AG08396 (cell line): ENCODE measurements around the gene TMEM52.

Source experiments
- DNase-seq: peaks from one replicate; pipeline ENCODE4 v3.0.0; 2012; ENCODE audit warnings: low spot score, mixed read lengths

Gene TMEM52

GRCh38 chr1:1914971-1915692 is 3.9 kb downstream of the TMEM52 start, which contains the start of gene CALML6:
CALML6 (plus strand) TSS chr1:1915260; CDS start chr1:1915281, 21 bp downstream.
- no peak for DNase-seq

- no peak for DNase-seq
Measured at GRCh38 chr1:1914101-1914970, 4.7 kb downstream of the TMEM52 start.

- DNase-seq: no peak
Measured at GRCh38 chr1:1911350-1912041, 7.6 kb downstream of the TMEM52 start.

GRCh38 chr1:1910651-1911331 is 8.3 kb downstream of the TMEM52 start:
- DNase-seq: no peak

- DNase-seq: no peak
Measured at GRCh38 chr1:1910033-1910465, 9.0 kb downstream of the TMEM52 start.

- DNase-seq: no peak
Measured at GRCh38 chr1:1908506-1908791, 10.6 kb downstream of the TMEM52 start.

- DNase-seq: no peak
Measured at GRCh38 chr1:1907098-1907736, 11.9 kb downstream of the TMEM52 start.

GRCh38 chr1:1906185-1907097 is 12.6 kb downstream of the TMEM52 start:
- peak; percentile 89 for DNase-seq

GRCh38 chr1:1903224-1903623 is 15.9 kb downstream of the TMEM52 start:
- no peak for DNase-seq

- DNase-seq: no peak
Measured at GRCh38 chr1:1901641-1902294, 17.3 kb downstream of the TMEM52 start.

GRCh38 chr1:1900883-1901640 is 18.0 kb downstream of the TMEM52 start:
- no peak for DNase-seq

GRCh38 chr1:1899967-1900327 is 19.1 kb downstream of the TMEM52 start:
- DNase-seq: no peak

GRCh38 chr1:1899266-1899966 is 19.7 kb downstream of the TMEM52 start:
- no peak for DNase-seq

GRCh38 chr1:1898246-1898933 is 20.7 kb downstream of the TMEM52 start:
- DNase-seq: no peak

- no peak for DNase-seq
Measured at GRCh38 chr1:1895456-1896336, 23.4 kb downstream of the TMEM52 start.

- no peak for DNase-seq
Measured at GRCh38 chr1:1895060-1895418, 24.0 kb downstream of the TMEM52 start.

- DNase-seq: no peak
Measured at GRCh38 chr1:1894354-1895059, 24.6 kb downstream of the TMEM52 start.
